Epidermal melanocyte (primary cell): Measurements from ENCODE around the gene TMEM204.
A peak's percentile ranks its signal among the peaks of the same experiment; 100 is the strongest.

Experiments
- DNase-seq: peaks from one replicate; pipeline ENCODE4 v3.0.0; 2011; ENCODE audit warnings: low spot score; ENCODE audit not compliant: insufficient read length

Gene TMEM204

GRCh38 chr16:1533443-1533951 is at the start of gene TMEM204:
Gene TMEM204 (plus strand): TSS chr16:1533666. CDS start chr16:1534276, 610 bp downstream.
- peak; percentile 63 for DNase-seq

DNA sequence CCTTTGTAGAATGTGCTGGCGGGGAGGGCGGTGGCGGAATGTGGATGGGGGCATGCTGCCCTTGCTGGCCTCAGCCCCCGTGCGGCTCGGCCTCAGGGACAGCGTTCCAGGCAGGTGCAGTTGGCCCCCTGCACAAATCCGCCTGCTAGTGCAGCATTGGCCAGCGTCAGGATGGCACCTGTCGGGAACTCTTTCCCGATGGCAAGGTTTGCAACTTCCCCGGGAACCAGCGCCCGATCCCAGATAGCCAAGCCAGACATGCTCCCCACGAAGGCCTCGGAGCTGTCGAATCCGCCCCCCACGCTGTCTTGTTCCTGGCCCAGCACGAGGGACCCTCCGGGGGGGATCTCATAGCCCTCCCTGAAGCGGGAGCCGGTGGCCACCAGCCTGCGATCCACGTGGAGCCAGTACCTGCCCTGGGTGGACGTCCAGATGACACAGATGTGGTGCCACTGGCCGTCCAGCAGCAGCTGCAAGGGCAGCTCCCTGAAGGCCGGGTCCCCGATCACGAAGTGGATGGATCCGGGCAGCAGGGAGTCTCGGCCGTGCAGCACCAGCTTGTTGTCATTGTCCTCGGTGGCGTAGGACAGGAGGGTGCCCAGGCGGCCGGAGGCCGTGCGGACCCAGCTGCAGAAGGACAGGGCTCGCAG is 47.5 kb upstream of the TMEM204 start:
- no peak for DNase-seq

- DNase-seq = no peak
Observed at GRCh38 chr16:1486551-1487390, 46.7 kb upstream of the TMEM204 start.

DNA sequence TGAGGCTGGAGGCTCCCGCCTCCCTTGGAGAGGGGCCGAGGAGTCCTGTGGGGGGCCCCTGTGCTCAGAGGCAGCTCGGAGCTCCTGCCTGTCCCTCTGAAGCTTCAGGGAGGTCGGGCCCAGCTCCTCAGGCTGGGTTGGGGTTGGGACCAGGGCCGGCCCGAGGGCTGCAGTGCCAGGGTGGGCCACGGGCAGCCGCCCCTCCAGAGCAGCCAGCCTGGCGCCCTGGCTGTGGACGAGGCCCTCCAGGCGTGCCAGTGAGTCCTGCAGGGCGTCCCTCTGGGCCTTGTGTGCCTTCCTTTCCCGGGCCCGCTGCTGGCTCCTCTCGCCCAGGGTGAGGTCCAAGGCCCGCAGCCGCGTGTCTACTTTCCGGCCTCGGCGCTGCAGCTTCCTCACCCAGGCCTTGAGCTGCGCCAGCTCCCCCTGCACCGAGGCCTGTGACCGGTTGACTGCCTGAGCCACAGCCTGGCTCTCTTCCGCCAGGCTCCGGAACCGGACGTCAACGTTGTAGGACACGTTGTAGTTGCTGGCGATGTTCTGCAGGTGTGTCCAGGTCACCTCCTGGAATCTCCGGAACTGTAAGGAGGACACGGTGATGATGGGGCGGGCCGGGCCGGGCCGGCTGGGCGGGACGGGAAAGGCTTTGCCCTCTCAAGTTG is 45.9 kb upstream of the TMEM204 start:
- no peak for DNase-seq

GRCh38 chr16:1488054-1488601 is 45.3 kb upstream of the TMEM204 start:
- DNase-seq = no peak

DNA sequence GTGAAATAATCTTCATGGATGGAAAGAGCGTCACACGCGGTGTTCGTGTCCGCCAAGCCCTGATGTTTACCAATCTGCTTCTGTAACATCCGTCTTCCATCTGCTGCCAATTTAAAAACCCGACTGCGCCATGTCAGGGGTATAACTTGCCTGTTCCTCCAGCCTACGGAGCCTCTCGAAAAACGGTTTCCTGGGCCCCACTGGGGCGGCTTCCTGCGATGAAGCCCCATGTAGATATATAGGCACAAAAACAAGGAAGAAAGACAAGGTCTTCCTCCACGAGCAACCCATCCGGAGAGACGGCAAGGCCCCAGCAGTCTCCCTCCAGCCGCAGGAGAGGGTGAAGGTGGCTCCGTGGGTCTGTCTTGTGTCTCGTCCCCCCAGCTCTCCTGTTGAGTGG is 44.8 kb upstream of the TMEM204 start, which contains the start of gene PTX4:
Gene PTX4 (minus strand): TSS at position 326 of the 400 bp plus-strand sequence. CDS start 35 bp downstream, at position 291.
- no peak for DNase-seq

DNA sequence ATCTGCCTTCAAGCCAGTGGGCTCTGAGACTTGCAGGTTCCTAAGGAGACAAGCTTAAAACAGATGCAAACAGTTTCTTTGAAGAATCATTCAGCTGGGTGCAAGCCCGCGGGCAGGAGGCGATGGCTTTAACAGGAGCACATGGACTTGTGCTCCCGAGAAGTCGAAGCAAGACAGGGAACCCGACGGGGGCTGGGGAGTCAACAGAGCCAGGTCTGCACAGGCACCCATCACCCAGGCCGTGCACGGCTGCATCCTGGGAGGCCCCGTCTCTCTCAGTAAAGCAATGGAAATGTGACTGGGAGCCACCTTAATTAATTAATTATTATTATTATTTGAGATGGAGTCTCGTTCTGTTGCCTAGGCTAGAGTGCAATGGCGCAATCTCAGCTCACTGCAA is 44.4 kb upstream of the TMEM204 start:
- DNase-seq = no peak

DNA sequence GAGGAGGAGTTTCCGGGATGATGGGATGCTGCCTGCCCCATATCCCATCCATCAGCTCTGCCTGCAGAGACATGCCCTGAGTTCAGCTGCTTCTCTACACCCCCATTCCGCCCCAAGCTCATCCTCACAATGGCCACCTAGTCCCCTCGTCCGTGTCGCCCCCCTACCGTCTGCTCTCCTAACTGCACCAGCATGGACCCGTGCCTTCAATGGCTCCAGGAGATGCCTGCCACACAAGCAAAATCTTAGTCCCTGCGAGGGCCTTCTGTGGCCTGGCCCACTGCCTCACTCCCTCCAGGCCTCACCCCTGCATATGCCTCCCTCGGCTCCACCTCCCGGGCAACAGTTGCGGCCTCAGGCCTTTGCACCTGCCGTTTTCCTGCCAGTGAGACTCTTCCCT is 42.1 kb upstream of the TMEM204 start:
- DNase-seq = no peak

- no peak for DNase-seq
Observed at GRCh38 chr16:1492082-1492922, 41.2 kb upstream of the TMEM204 start.

DNA sequence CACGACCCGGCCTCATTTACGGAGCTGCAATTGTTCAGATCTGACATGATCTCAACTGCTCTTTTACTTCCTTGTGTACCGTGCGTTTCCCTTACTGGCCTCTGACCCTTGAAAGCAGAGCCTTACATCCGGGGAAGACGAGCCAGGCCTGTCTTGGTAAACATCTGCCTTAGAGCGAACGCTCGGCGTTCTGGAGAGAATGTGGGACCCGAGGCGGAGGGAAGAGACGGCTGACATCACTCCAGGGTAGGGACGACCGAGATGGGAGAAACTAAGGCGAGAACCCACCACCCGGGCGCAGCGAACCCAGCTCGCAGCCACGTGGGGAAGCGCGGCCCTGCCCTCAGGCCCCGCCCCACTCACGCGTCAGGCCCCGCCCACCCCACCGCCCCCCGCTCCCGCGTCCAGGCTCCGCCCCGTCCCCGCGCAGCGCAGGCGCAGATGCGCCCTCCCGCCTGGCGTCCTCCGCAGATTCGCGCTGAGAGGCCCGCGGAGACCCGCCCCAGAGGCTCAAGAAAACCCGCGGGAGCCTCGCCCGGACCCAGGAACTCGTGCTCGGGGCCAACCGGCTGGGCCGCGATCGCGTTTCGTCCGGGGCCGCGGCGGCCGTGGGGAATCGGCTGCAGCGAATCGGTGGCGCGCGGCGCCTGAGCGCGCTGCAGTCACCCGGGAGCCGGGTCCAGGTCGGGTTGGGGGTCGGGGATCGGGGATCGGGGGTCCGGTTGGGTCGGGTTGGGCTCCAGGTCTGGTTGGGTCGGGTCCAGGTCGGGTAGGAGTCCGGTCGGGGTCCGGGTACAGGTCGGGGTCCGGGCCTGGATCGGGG is 40.3 kb upstream of the TMEM204 start, which contains the start of gene TELO2:
Gene TELO2 (plus strand): TSS at position 438 of the 823 bp plus-strand sequence. CDS start 922 bp downstream, outside the sequence.
- DNase-seq = peak; percentile 92

DNA sequence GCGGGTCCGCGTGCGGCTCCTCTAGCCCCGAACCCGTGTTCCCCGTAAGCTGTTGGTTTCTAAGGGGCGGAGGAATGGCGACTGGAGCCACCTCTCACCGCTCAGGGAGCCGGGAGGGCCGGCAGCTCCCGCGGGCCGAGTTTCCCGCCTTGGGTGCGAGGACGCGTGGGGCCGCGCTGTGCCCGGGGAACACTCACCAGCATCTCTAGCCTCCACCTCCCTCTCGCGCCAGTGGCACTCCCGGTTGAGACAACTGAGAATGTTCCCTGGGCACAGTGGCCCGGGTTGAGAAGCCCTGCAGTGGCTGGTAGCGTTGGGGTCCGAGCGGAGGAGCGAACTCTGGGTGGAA is 39.7 kb upstream of the TMEM204 start:
- no peak for DNase-seq

DNA sequence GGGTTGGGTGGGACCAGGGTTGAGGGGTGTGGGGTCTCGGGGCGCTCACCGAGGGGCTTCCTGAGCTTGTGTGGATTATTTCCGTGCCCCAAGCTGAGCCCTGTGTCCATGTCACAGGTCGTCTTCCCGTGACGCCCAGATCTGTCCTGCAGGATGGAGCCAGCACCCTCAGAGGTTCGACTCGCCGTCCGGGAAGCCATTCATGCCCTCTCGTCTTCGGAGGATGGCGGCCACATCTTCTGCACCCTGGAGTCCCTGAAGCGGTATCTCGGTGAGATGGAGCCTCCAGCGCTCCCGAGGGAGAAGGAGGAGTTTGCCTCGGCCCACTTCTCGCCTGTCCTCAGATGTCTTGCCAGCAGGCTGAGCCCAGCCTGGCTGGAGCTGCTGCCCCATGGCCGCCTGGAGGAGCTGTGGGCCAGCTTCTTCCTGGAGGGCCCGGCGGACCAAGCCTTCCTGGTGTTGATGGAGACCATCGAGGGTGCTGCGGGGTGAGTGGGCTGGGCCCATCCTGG is 39.3 kb upstream of the TMEM204 start:
- peak; percentile 88 for DNase-seq

- no peak for DNase-seq
Observed at GRCh38 chr16:1494711-1495110, 38.8 kb upstream of the TMEM204 start.

DNA sequence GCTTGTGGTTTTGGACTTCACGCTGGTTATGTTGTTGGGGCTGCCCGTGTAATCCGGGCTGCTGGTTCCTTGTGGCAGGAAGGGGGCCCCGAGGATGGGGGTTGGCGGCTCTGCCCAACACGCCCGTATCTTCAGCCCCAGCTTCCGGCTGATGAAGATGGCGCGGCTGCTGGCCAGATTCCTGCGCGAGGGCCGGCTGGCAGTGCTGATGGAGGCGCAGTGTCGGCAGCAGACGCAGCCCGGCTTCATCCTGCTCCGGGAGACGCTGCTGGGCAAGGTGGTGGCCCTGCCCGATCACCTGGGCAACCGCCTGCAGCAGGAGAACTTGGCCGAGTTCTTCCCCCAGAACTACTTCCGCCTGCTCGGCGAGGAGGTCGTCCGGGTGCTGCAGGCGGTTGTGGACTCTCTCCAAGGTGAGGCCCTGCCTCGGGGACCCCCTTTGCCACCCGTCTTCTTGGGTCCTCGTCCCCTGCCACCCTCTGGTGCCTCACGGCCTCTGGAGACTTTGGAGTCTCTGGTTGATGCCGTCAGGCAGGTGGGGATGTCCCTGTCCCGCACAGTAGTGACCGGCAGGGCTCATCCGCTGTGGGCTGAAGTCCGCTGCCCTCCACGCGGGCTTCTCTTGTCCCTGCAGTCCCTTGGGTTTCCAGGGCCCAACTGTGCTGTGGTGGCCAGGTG is 38.1 kb upstream of the TMEM204 start:
- no peak for DNase-seq

- no peak for DNase-seq
Observed at GRCh38 chr16:1495889-1496262, 37.6 kb upstream of the TMEM204 start.

GRCh38 chr16:1496464-1496863 is 37.0 kb upstream of the TMEM204 start:
- no peak for DNase-seq

GRCh38 chr16:1497014-1497598 is 36.4 kb upstream of the TMEM204 start:
- no peak for DNase-seq

DNA sequence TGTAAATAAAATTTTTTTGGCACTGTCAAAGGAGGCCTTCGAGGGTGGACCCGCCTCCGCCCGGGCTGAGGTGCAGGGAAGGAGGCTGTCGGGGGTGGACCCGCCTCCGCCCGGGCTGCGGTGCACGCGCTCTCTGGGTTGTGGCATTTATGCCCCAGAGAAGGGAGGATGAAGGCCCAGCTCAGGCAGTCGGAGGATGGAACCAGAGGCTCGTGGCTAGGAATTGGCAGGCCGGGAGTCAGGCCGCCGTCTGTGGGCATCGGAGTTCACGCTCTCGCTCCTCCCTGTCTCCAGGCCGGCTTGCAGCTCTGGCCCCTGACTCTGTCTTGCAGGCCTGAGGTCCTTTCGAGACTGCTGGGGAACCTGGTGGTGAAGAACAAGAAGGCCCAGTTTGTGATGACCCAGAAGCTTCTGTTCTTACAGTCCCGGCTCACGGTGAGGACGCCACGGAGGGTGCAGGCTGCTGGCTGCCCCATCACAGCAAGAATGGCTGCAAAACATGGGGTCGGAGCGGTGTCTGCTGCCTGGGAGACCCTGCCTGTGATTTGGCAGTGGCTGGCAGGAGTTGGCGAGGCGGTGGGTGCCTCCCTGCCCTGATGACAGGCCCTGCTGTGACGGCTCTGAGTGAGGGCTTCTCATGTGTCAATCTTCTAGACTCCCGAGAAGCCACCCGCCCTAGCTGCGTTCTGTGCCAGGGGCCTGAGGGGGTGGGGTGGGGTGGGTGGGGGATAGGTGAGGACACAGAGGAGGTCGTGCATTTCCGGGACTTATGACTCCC is 34.4 kb upstream of the TMEM204 start:
- no peak for DNase-seq
